Muscle of leg (tissue), 11 donors: ENCODE data around the gene AKAP13. TPM values are rescaled to one million over a fixed set of nuclear protein-coding genes. Genes with fewer than 3 reads are reported as not detected.

Experiments used
- DNase-seq: peaks from one replicate; pipeline ENCODE4 v3.0.0; 2013
- H3K27ac ChIP-seq: one replicate; pipeline ENCODE4 v1.5.1; 2013; ENCODE audit warnings: mild to moderate bottlenecking, low read length, control low read depth
- H3K27me3 ChIP-seq: one replicate; pipeline ENCODE4 v1.6.1; 2013; ENCODE audit warnings: low read length; ENCODE audit not compliant: control insufficient read depth, insufficient read depth
- H3K36me3 ChIP-seq: one replicate; pipeline ENCODE4 v1.6.1; 2013; ENCODE audit warnings: low read length; ENCODE audit not compliant: control insufficient read depth, insufficient read depth
- H3K4me1 ChIP-seq: one replicate; pipeline ENCODE4 v1.6.1; 2013; ENCODE audit warnings: low read length; ENCODE audit not compliant: control insufficient read depth, insufficient read depth
- H3K4me3 ChIP-seq: one replicate; pipeline ENCODE4 v1.5.1; 2013; ENCODE audit warnings: low read length, control low read depth
- H3K9me3 ChIP-seq: replicated peaks from 2 replicates; pipeline ENCODE4 v1.6.1; 2013; ENCODE audit warnings: low read depth, low read length; ENCODE audit not compliant: control insufficient read depth
- WGBS: methylation state at CpG from one replicate; pipeline ENCODE4 v1.1.5; 2013; ENCODE audit warnings: missing lambda C conversion rate; ENCODE audit not compliant: insufficient coverage; 5-methylcytosine and 5-hydroxymethylcytosine counted together
- polyA plus RNA-seq, 8 donors: library from polyadenylated mRNA; unstranded; fragments of 120-200 nt; gene quantifications; one replicate each; pipeline versions ENCODE4 v1.2.1 to v1.2.3, GENCODE V29; 2013; ENCODE audit warnings: inconsistent platforms in 1 of 8, low replicate concordance in 1 of 8; ENCODE audit not compliant: insufficient read length in 8 of 8, insufficient read depth in 1 of 8
- total RNA-seq: library from RNA; stranded (reverse); fragments of 120-200 nt; gene quantifications from one replicate; pipeline ENCODE4 v1.2.4, GENCODE V29; 2013

The AKAP13 gene
- total and polyA plus RNA-seq, 9 donors: 65.2 to 90.9 (median 80.1) TPM

- DNase-seq: no peak
- Histone ChIP-seq H3K36me3 (no peaks in the 10 kb centered on the region), H3K27me3 (no peaks in the 10 kb centered on the region), H3K27ac (peak overlapping the region; percentile 80), H3K9me3 (no peaks in the 10 kb centered on the region), H3K4me1 (peaks cover 8% of the 10 kb centered on the region), H3K4me3 (no peak overlapping the region)
These were observed 62.6 kb downstream of the AKAP13 start for GRCh38 chr15:85443046-85443445.

DNA sequence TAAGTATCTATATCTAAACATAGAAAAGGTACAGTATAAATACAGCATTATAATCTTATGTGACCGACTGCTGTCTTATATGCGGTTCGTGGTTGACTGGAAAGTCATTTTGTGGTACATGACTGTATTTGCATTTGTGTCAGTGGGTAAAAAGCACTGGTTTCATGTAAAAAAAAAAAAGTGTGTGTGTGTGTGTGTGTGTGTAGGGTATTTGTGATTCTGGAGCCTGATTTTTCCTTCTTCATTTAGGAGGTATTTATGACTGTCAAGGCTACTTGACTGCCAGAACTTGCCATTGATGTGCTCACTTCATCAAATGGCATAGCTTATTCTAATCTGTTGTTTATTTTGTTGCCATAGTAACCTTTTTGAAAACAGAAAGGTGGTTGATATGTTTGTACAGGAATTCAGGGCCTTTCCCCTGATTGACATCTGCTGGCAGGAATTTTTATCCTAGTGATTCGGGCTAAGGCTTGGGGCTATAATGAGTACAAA lies 63.2 kb downstream of the AKAP13 start:
- no peaks in the 10 kb centered on the region for H3K36me3 ChIP-seq
- H3K4me1 ChIP-seq: peaks cover 8% of the 10 kb centered on the region
- no peak overlapping the region for H3K4me3 ChIP-seq
- peak; percentile 67 for DNase-seq
- WGBS: 50% methylated on average over 2 of the region's 4 CpGs
- H3K27me3 ChIP-seq: no peaks in the 10 kb centered on the region
- peak overlapping the region; percentile 80 for H3K27ac ChIP-seq
- H3K9me3 ChIP-seq: no peaks in the 10 kb centered on the region

DNA sequence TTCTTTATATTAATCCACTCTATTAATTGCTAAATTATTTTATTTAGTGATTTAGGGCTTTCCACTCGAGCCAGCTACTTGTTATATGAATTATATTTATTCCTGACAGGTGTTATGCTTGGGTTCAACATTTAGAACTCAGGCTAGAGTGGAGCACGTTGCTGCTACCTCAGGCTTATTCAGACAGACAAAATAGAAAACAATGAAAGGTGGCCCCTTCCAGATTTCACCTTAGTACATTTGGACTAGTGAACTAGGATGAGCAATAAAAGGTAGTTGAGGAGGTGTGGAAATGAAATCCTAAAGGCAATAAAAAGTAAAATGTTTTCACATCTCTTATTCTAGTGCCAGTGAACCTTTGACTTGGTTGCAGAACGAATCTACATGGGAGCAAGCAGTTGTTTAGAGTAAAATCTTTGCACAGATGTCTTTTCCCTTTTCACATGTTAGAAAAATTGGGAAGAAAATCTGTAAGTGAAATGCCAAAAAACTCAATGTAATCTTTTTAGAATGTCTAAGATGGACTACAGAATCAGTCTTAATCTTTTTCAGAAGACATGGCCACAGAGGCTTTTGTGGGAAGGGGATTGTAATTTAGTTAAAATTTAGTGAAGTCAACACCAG lies 63.8 kb downstream of the AKAP13 start:
- Histone ChIP-seq H3K9me3 (peaks cover 2% of the 10 kb centered on the region), H3K27ac (peak overlapping the region; percentile 80), H3K4me3 (no peak overlapping the region), H3K36me3 (no peaks in the 10 kb centered on the region), H3K4me1 (peaks cover 8% of the 10 kb centered on the region), H3K27me3 (no peaks in the 10 kb centered on the region)
- peak; percentile 82 for DNase-seq
- no CpG with 5 or more reads among the region's 3 CpGs for WGBS

DNA sequence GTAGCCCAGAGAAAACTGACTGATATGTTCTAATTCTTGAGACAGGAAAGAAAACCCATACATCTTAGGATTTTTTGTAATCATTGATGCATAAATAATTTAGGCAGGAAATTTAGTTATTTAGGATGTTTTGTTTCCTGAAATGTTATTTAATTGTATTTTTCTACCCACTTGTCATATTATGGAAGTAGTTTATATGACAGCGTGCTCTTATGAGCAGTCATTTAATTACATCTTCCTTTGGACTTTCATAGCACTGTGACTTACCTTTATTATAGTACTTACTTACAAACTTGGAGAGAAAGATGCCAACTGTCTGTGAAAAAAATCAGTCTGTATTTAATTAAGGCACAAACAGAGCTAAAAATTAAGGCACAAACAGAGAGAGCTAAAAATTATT lies 65.0 kb downstream of the AKAP13 start:
- Histone ChIP-seq H3K36me3 (no peaks in the 10 kb centered on the region), H3K4me3 (no peak overlapping the region), H3K27ac (peak overlapping the region; percentile 80), H3K9me3 (peaks cover 7% of the 10 kb centered on the region), H3K4me1 (peaks cover 8% of the 10 kb centered on the region), H3K27me3 (no peaks in the 10 kb centered on the region)
- DNase-seq: no peak
- WGBS: no CpG with 5 or more reads among the region's 1 CpG

DNA sequence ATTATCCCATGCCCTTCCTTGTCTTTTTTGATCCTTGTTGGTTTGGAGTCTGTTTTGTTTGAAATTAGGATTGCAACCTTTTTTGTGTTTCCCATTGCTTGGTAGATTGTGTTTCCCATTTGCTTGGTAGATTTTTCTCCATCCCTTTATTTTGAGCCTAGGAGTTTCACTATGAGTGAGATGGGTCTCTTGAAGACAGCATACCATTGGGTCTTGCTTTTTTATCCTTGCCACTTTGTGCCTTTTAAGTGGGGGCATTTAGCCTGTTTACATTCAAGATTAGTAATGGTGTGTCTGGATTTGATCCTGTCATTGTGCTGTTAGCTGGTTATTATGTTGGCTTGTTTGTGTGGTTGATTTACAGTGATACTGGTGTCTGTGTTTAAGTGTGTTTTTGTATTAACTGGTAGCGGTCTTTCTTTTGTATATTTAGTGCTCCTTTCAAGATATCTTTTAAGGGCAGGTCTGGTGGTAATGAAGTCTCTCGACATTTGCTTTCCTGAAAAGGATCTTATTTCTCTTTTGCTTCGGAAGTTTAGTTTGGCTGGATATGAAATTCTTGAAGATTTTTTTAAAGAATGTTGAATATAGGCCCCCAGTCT lies 70.8 kb downstream of the AKAP13 start:
- WGBS: no CpG with 5 or more reads among the region's 3 CpGs
- DNase-seq: no peak
- H3K36me3 ChIP-seq: no peaks in the 10 kb centered on the region
- no peaks in the 10 kb centered on the region for H3K27me3 ChIP-seq
- H3K4me3 ChIP-seq: no peak overlapping the region
- peaks cover 12% of the 10 kb centered on the region for H3K4me1 ChIP-seq
- no peak overlapping the region for H3K27ac ChIP-seq
- H3K9me3 ChIP-seq: peaks cover 11% of the 10 kb centered on the region

- no CpG with 5 or more reads among the region's 1 CpG for WGBS
- Histone ChIP-seq H3K27me3 (no peaks in the 10 kb centered on the region), H3K4me1 (peaks cover 13% of the 10 kb centered on the region), H3K4me3 (no peak overlapping the region), H3K36me3 (no peaks in the 10 kb centered on the region), H3K9me3 (peaks cover 11% of the 10 kb centered on the region), H3K27ac (no peak overlapping the region)
- no peak for DNase-seq
These were observed 72.0 kb downstream of the AKAP13 start for GRCh38 chr15:85452436-85452835.

- H3K27me3 ChIP-seq: no peaks in the 10 kb centered on the region
- peaks cover 13% of the 10 kb centered on the region for H3K4me1 ChIP-seq
- peaks cover 11% of the 10 kb centered on the region for H3K9me3 ChIP-seq
- H3K36me3 ChIP-seq: no peaks in the 10 kb centered on the region
- DNase-seq: no peak
- no peak overlapping the region for H3K27ac ChIP-seq
- 80% methylated on average over 4 of the region's 5 CpGs for WGBS
- H3K4me3 ChIP-seq: no peak overlapping the region
These were observed 72.9 kb downstream of the AKAP13 start for GRCh38 chr15:85453144-85453872.

- Histone ChIP-seq H3K27ac (no peak overlapping the region), H3K9me3 (peaks cover 8% of the 10 kb centered on the region), H3K36me3 (no peaks in the 10 kb centered on the region), H3K27me3 (no peaks in the 10 kb centered on the region), H3K4me1 (peaks cover 13% of the 10 kb centered on the region), H3K4me3 (no peak overlapping the region)
- WGBS: 90% methylated on average over 3 of the region's 7 CpGs
- no peak for DNase-seq
These were observed 74.0 kb downstream of the AKAP13 start for GRCh38 chr15:85454403-85454802.

DNA sequence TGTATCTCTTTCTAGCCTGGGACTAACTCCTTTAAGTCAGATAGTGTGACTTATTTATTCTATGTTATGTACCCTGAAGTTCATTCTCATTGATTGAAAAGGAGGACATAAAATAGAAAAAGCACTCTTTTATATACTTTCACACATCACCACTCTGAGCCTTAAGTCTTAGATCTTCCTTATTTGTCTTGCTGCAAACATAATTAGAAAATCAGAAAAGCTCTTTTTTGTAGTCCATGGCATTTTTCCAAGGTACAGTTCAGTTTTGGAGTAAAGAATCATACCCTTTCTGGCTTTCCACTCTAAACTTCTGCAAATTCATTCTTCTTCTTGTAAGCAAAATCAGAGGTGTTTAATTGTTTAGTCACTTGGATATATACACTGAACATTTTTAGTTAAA lies 75.5 kb downstream of the AKAP13 start:
- DNase-seq: peak; percentile 75
- Histone ChIP-seq H3K27ac (no peak overlapping the region), H3K36me3 (no peaks in the 10 kb centered on the region)

GRCh38 chr15:85456798-85457197 lies 76.4 kb downstream of the AKAP13 start:
- H3K9me3 ChIP-seq: no peaks in the 10 kb centered on the region
- DNase-seq: no peak
- H3K4me3 ChIP-seq: no peak overlapping the region
- H3K27ac ChIP-seq: no peak overlapping the region
- no CpG with 5 or more reads among the region's 3 CpGs for WGBS
- peaks cover 13% of the 10 kb centered on the region for H3K4me1 ChIP-seq
- H3K36me3 ChIP-seq: no peaks in the 10 kb centered on the region
- no peaks in the 10 kb centered on the region for H3K27me3 ChIP-seq

More for the DNA sequence above, 75.5 kb downstream of the AKAP13 start:
- Histone ChIP-seq H3K27me3 (no peaks in the 10 kb centered on the region), H3K4me3 (no peak overlapping the region), H3K4me1 (peaks cover 13% of the 10 kb centered on the region), H3K9me3 (no peaks in the 10 kb centered on the region)
